MCF 10A (cell line): ENCODE data around the gene TCF3. TPM values are rescaled to one million over a fixed set of nuclear protein-coding genes. Genes with fewer than 3 reads are reported as not detected.

Source experiments
- BruUV-seq: library from RNA; stranded (reverse); fragments of 400-500 nt; replicated peaks from 2 replicates; lab custom pipeline; 2021; lab: Mats Ljungman, UMichigan
- CTCF ChIA-PET: fragments of 300-600 bp; sonication (Branson Sonifier 250); formaldehyde crosslinking; extraction: SDS; loops from one replicate; lab custom pipeline; 2021; ENCODE audit warnings: antibody characterized with exemption, inconsistent platforms; lab: Yijun Ruan, JAX
- POLR2A ChIA-PET: fragments of 300-600, 350-650 bp; sonication (Branson Sonifier 250); formaldehyde crosslinking; extraction: SDS; loops from one replicate; lab custom pipeline; 2020; ENCODE audit warnings: antibody characterized with exemption, inconsistent platforms; lab: Yijun Ruan, JAX
- DNase-seq: peaks from one replicate; pipeline ENCODE4 v3.0.0-alpha.2; 2018; ENCODE audit not compliant: unreplicated experiment
- H3K27ac Mint-ChIP-seq: one replicate; pipeline ENCODE4 v1.8.0; 2022; ENCODE audit warnings: mild to moderate bottlenecking, low read depth, mixed read lengths; ENCODE audit not compliant: unreplicated experiment
- H3K27me3 Mint-ChIP-seq: one replicate; pipeline ENCODE4 v1.8.0; 2022; ENCODE audit warnings: mixed read lengths; ENCODE audit not compliant: insufficient read depth, unreplicated experiment
- H3K36me3 Mint-ChIP-seq: one replicate; pipeline ENCODE4 v1.8.0; 2022; ENCODE audit warnings: mild to moderate bottlenecking, moderate library complexity, mixed read lengths; ENCODE audit not compliant: insufficient read depth, unreplicated experiment
- H3K4me1 Mint-ChIP-seq: one replicate; pipeline ENCODE4 v1.8.0; 2022; ENCODE audit warnings: mixed read lengths; ENCODE audit not compliant: insufficient read depth, unreplicated experiment
- H3K4me3 Mint-ChIP-seq: one replicate; pipeline ENCODE4 v1.8.0; 2022; ENCODE audit warnings: mild to moderate bottlenecking, moderate library complexity, mixed read lengths; ENCODE audit not compliant: unreplicated experiment
- H3K9me3 Mint-ChIP-seq: one replicate; pipeline ENCODE4 v1.8.0; 2022; ENCODE audit warnings: mixed read lengths; ENCODE audit not compliant: unreplicated experiment
- intact Hi-C: fragments of 100-400 bp; cut with micrococcal nuclease; formaldehyde crosslinking; loops from 2 replicates; pipeline ENCODE4 v1.14.1; 2022
- total RNA-seq: library from RNA; stranded (reverse); gene quantifications from 2 replicates; pipeline ENCODE4 v1.2.3, GENCODE V29; 2022
- TF ChIP-seq, protein P1 (sequence below): fragments of 200-600 bp; IDR thresholded peaks from one replicate; pipeline ENCODE4 v1.8.0; 2022; ENCODE audit warnings: antibody characterized with exemption, mild to moderate bottlenecking; ENCODE audit not compliant: unreplicated experiment

Gene TCF3
- total RNA-seq, 1 experiment from 2014 or later: 100 TPM

DNA sequence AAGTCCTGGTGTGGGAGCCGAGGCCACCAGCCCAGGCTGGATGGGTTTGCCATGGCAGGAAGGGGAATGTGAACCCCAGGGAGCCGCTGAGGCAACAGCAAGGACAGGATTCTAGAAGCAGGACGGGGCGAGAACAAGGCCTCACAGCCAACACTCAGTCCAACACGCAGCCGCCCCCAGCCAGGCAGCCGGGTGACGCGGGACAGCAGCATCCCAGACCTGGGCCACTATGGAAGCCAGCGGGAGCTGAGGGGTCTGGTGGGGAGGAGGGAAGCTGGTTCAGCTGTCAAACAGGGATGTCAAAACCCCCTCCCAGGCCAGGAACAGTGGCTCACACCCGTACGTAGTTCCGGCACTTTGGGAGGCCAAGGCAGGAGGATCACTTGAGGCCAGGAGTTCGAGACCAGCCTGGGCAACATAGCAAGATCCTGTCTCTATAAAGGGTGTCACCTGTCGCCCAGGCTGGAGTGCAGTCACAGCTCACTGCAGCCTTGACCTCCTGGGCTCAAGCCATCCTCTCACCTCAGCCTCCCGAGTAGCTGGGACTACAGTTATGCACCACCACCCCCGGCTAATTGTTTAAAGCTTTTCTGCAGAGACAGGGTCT is 91.1 kb downstream of the TCF3 start:
- intact Hi-C loops: no loop called here
- no peak for DNase-seq
- Mint-ChIP-seq H3K36me3 (peaks cover 4% of the 10 kb centered on the region), H3K4me3 (no peak overlapping the region), H3K27ac (no peak overlapping the region), H3K9me3 (no peaks in the 10 kb centered on the region), H3K4me1 (no peaks in the 10 kb centered on the region), H3K27me3 (no peaks in the 10 kb centered on the region)
- ChIA-PET CTCF (interaction anchor here (0.5 kb wide), 1 partner anchor 23 kb away, joined by 3 read pairs; no protein-coding TSS in a partner anchor), POLR2A (no interaction called here)
- no TSS peak for BruUV-seq
- TF ChIP-seq, protein P1, sequence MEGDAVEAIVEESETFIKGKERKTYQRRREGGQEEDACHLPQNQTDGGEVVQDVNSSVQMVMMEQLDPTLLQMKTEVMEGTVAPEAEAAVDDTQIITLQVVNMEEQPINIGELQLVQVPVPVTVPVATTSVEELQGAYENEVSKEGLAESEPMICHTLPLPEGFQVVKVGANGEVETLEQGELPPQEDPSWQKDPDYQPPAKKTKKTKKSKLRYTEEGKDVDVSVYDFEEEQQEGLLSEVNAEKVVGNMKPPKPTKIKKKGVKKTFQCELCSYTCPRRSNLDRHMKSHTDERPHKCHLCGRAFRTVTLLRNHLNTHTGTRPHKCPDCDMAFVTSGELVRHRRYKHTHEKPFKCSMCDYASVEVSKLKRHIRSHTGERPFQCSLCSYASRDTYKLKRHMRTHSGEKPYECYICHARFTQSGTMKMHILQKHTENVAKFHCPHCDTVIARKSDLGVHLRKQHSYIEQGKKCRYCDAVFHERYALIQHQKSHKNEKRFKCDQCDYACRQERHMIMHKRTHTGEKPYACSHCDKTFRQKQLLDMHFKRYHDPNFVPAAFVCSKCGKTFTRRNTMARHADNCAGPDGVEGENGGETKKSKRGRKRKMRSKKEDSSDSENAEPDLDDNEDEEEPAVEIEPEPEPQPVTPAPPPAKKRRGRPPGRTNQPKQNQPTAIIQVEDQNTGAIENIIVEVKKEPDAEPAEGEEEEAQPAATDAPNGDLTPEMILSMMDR: no peak

DNA sequence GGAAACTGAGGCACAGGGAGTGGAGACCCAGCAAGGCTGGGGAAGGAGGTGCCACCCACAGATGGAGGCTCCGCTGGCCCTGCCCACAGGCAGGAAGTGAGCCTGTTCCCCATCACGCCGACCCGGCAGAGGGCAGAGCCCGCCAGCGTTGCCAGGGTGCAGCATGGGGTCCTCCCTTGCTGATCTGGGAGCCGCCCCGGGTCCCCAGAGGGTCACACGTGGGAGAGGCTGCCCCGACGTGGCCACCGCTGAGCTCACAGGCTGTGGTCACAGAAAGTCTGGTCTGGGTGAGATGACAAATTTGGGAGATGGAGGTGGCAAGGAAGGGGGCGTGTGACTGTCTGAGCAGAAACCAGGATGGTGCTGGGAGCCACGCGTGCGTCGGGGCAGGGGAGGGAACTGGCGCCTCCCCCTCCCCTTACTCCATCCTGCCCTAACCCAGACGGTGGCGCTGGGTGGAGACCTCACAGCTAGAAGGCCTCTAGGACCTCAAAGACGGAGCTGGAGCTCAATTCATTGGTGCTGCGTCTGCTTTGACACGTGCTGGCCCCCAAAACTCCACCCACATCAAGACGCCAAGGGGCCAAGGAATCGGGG is 92.0 kb downstream of the TCF3 start:
- Mint-ChIP-seq H3K4me1 (no peaks in the 10 kb centered on the region), H3K27me3 (no peaks in the 10 kb centered on the region), H3K36me3 (peaks cover 3% of the 10 kb centered on the region), H3K27ac (no peak overlapping the region), H3K4me3 (no peak overlapping the region), H3K9me3 (no peaks in the 10 kb centered on the region)
- no TSS peak for BruUV-seq
- CTCF ChIA-PET: no interaction called here
- POLR2A ChIA-PET: no interaction called here
- TF ChIP-seq, protein P1: no peak
- DNase-seq: no peak
- intact Hi-C loops: no loop called here

Other genes starting within 250 kb of the TCF3 start
- 219 and 246 TPM in 2 replicates for gene DAZAP1, start 245.0 kb downstream of the TCF3 start, total RNA-seq
- 1,168 and 1,243 TPM in 2 replicates for gene RPS15, start 214.2 kb downstream of the TCF3 start, total RNA-seq
- 0.15 and 0.23 TPM in 2 replicates for gene APC2, start 202.5 kb downstream of the TCF3 start, total RNA-seq
- 36.3 and 40.5 TPM in 2 replicates for gene C19orf25, start 173.4 kb downstream of the TCF3 start, total RNA-seq
- 3.4 and 3.7 TPM in 2 replicates for gene PCSK4, start 162.3 kb downstream of the TCF3 start, total RNA-seq
- gene REEP6, start 161.4 kb downstream of the TCF3 start, total RNA-seq: 3.8 TPM in 2 replicates
- 11.1 and 13.7 TPM in 2 replicates for gene ADAMTSL5, start 139.6 kb downstream of the TCF3 start, total RNA-seq
- gene PLK5, start 128.5 kb downstream of the TCF3 start, total RNA-seq: 0.21 and 0.22 TPM in 2 replicates
- 18.7 and 20.0 TPM in 2 replicates for gene MEX3D, start 84.3 kb downstream of the TCF3 start, total RNA-seq
- gene MBD3, start 59.8 kb downstream of the TCF3 start, total RNA-seq: 103 and 114 TPM in 2 replicates
- 211 and 256 TPM in 2 replicates for gene UQCR11, start 47.2 kb downstream of the TCF3 start, total RNA-seq
- gene ONECUT3, start 100.9 kb upstream of the TCF3 start, total RNA-seq: 0.02 TPM in 1 of 2 replicates, not detected in the other
- 5.6 and 9.3 TPM in 2 replicates for gene ATP8B3, start 159.7 kb upstream of the TCF3 start, total RNA-seq
- gene REXO1, start 195.9 kb upstream of the TCF3 start, total RNA-seq: 28.7 and 36.4 TPM in 2 replicates
- 27.0 and 45.5 TPM in 2 replicates for gene KLF16, start 211.0 kb upstream of the TCF3 start, total RNA-seq
- 38.9 and 39.5 TPM in 2 replicates for gene ABHD17A, start 232.9 kb upstream of the TCF3 start, total RNA-seq